GM21360 (cell line): Measurements from ENCODE around the gene PITPNB.

Experiments used
- ATAC-seq: cut with Tn5 transposase; IDR thresholded peaks from one replicate; pipeline ENCODE4 v1.9.1; 2021; ENCODE audit warnings: mild to moderate bottlenecking, moderate library complexity; ENCODE audit not compliant: unreplicated experiment

The PITPNB gene

DNA sequence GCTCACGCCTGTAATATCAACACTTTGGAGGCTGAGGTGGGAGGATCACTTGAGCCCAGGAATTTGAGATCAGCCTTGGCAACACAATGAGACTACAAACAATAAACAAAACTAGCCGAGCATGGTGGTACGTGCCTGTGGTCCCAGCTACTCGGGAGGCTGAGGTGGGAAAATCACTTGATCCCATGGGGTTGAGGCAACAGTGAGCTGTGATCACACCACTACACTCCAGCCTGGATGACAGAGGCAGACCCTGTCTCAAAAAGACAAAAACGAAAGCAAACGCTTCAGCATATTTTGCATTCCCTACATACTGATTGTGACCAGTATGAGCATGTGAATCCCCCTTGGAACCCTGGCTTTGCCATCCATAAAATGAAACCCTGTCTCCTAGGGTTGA lies 83.6 kb downstream of the PITPNB start:
- no peak for ATAC-seq

DNA sequence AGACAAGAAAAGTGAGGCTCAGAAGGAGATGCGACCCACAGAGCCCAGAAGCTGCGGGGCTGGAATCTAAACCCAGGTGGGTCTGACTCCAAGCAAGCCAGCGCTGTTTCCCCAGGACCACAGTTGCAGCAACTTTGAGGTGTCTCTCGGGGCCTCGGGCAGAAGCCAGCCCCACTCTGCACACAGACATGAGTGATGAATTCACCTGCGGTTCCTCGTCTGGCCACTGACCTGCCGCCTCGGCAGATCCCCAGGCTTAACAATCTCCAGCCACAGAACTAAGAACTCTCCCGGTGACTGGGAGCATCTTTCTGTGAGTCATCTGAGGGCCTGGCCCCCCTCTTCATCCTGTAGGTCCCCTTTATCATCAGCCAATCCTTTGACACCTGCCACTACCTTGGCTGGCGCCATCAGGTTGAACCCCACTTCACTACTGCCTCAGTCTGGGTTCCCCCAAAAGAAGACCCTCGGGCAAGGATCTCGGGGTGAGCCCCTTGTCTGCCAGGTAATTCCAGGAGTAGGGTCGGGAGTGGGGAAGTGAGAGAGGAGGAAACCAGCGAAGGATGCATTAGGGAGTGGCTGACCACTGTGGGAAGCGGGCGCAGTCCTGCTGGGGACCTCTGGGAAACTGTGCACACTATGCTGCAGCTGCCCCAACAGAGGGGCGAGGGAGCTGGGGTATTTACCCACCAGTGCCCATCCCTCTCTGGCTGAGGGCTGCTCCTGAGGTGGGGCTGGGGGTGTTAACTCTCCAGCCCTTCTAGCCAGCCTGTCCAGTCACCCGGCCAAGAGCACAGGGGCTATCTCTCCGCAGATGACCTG lies 84.5 kb downstream of the PITPNB start:
- ATAC-seq: no peak

DNA sequence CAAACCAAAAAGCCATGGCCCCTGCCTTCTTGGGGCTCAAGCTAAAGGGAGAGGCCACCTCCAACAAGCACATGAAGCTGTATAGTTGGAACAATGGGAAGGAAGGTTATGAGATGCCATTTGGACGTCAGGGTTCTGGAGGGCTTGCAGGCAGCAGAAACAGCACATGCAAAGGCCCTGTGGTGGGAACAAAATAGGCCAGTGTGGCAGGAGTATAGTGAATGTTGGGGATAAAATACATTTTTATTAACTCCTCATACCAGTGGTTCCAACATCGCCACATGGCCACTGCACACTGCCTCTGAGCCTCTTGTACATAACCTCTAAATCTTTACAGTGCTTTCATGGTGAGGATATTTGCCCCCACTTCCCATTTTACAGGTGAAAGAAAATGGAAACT lies 85.3 kb downstream of the PITPNB start:
- ATAC-seq: no peak

DNA sequence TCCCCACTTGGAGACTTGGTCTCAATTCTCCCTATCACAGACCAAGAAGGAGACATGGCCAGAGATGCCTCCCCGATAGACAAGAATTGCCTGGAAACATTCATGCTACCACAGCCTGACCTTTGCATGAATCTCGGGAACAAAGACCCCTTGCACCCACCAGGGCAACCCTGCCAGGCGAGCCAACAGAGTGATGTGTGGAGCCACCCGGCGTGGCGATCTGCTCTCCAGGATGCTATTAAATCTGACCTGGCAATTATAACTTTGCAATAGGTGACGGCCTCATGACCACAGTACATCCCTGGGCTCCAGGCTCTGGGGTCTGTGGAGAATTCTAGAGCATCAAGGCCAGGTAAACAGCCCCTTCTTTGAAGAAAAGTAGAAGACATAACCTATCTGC lies 86.5 kb downstream of the PITPNB start:
- no peak for ATAC-seq

DNA sequence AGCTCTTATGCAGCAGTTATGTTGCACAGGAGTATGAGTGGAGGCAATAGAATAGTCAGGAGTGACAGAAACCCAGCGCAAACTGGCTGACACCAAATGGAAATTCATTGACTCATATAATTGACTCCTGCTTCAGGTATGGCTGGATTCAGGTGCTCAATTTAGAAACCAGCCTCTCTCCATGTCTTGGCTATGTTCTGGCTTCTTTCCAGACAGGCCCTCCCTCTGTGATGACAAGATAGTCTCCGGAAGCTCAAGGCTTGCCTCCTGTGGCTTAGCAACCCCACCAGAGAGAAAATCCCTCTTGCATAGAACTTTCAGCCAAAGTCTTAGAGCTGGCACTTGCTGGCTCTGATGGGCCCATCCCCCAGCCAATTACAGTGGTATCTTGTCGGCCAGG lies 89.4 kb downstream of the PITPNB start:
- ATAC-seq: no peak

DNA sequence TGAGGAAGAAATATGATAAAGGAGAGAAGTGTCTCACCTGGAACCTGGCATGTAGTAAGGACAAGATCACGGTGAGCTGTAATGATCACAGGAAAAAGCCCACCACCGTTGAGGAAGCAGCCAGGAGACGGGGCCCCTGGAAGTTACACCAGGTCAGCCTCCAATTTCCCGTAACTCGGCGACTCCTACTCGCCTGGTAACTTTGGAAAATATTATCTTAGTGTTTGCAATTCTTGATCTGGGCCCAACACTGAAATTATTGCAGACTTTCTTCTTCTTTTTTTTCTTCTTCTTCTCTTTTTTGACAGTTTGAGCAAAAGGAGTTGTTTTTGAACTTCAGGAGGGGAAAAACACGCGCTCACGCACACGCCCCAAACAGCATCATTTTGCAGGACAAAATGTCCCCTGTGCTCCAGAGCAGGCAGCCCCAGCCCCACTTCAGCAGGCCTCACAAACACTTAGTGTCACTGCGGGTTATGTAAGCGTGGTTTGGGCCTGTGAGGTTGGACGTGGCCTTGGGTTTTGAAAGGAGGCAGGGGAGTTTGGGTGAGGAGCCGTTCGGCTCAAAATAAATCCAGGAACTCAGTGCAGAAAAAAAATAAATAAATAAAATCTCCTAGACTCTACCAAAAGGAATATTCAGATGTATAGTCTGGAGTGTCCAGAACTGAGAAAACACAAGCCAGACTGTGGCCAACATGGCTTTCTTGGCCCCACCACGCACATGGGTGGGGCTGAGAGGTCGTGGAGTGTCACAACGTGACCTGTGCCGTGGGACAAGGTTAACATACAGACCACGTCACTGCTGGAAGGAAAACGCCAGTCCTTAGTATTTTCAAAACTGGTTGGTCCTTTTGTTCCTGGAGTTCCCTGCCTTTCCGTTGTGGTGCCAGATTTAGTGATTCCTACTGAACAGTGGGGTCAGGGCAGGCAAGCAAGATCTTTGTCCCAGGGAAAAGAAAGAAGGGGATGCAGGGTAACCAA lies 91.2 kb downstream of the PITPNB start:
- ATAC-seq: no peak

DNA sequence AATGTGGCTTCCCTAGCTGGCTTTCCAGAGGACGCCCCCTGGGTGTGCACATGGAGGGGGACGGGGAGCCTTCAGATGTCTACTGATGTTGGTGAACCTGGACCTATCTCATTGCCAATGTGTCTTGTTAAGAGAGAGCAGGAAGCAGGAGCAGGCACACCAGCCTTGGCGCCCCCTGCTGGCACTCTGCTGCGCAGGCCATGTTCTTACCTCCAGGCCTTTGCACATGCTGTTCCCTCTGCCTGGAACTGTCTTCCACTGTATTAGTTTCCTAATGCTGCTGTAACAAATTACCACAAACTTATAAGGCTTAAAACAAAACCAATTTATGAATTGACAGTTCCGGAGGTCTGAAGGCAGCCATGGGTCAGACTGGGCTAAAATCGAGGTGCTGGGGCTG lies 93.9 kb downstream of the PITPNB start:
- no peak for ATAC-seq

DNA sequence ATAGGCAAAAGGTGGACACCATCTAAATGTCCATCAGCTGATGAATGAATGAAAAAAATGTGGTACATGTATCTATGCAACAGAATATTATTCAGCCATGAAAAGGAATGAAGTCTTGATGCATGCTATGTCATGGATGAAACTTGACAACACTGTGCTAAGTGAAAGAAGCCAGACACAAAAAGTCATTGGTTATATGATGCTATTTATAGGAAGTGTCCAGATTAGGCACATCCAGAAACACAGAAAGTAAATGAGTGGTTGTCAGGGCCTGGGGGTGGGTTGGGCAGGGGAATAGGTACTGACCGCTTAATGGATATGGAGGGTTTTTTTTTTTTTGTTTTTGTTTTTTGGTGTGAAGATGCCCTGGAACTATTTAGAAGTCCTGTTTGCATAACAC lies 95.8 kb downstream of the PITPNB start:
- no peak for ATAC-seq

DNA sequence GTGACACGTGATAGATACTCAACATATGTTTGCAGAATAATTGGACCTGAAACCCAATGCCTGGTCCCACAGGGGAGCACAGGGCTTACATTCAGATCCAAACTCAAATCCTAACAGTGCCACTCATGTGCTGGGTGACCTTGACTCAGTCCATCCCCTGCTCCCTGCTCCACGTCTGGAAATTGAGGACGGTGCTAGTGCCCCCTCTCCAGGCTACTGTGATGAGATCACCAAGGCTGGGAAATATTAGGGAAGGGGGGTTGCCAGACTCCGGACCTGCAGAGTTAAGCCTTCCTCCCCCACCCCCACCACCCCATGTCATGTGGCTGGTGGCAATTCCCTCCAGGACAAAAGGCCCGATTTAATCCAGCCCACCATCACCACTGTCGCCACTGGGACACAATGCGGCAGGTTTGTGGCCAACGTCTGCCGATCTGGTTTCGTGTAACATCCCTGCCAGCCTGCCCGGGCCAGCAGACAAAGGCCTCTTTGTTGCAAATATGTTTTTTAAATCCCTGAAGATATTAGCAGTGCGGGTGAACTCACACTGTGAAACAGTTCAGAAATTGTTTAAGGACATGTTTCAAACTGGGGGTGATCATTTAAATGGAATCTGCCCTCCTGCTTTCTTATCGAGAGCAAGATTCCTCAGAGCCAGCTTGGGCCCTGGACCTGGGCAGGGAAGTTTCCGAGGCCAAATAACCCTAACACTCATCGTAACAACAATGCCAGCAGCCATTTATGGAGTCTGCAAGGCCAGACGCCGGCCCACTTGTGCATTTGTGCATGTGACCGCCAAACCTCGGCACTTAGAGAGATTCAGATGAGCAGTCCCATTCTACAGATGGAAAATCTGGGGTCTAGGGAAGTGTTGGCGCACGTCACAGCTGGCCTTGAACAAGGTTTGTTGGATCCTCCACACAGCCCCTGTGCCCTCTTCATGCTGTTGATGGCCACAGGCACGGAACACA lies 97.9 kb downstream of the PITPNB start:
- no peak for ATAC-seq

DNA sequence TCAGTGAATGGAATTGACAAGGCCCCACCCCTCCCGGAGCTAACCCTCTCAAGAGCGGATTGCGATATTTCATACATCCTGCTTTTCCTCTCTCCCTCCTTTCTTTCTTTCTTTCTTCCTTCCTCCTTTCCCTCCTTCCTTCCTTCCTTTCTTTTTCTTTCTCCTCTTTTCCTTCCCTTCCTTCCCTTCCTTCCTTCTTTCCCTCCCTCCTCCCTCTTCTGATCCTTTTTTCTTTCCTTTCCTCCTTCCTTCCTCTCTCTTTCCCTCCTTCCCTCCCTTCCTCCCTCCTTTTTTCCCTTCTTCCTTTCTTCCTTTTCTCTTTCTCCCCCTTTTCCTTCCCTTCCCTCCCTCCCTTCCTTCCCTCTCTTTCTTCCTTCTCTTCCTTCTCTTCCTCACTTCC lies 102.5 kb downstream of the PITPNB start:
- ATAC-seq: no peak

DNA sequence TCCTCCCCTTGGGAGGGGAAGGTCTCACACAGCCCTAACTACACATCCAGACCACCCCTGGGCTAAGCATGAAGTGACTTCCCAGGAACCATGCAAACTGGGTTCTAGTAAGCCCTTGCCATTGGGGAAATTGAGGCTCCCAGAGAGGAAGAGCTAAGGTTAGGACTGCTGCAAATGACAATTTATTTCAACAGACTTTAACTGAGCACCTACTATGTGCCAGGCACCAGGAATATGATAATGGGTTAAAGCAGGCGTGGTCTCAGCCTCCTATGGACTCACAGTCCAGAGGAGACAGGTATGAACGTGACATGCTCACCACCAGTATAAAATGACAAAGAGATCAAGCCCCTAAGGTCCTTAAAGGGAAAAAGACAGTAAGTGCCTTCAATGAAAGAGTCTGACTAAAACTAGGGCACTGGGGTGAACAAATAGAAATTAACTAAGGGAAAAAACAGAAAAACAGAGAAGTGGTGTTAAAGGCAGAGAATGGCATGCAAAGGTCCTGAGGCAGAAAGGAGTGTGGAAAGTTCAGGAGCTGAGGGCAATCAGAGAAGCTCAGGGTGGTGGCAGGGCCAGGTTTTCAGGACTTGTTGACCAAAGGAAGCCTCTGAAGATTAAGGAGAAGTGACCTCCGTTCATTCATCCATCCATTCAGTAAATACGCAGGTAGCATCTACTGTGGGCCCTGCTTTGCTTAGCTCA lies 103.1 kb downstream of the PITPNB start:
- no peak for ATAC-seq

DNA sequence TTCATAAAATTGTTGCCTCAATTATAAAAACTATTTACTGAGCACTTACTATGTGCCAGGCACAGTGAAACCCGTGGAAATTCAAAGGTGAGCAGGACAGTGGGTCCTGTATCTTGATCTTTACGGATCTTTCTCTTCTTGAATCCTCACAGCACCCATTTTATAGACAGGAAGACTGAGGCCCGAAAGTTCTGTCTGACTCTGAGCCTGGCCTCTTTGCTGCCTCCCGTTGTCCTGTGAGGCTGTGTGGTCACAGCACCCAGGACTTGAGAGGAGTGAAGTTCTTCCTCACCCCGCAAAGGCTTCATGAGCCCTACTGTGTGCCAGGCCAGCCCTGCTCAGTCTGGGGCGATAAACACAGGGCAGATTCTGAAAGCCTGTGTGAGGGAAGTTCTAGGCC lies 104.1 kb downstream of the PITPNB start:
- no peak for ATAC-seq

DNA sequence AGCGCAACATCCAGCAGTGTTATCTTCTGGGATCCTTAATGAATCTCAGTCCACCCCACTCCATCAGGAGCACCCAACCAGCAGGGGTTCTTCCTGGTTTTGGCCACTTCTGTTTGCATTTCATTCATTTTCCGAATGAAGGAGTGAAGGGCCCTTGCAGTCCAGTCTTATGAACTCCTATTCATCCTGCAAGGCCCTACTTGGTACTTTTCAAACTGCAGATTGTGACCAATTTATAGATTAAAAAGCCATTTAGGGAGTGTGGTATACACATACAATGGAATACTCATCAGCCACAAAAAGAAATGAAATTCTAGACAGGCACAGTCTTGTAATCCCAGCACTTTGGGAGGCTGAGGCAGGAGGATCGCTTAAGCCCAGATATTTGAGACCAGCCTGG lies 107.3 kb downstream of the PITPNB start:
- ATAC-seq: no peak

DNA sequence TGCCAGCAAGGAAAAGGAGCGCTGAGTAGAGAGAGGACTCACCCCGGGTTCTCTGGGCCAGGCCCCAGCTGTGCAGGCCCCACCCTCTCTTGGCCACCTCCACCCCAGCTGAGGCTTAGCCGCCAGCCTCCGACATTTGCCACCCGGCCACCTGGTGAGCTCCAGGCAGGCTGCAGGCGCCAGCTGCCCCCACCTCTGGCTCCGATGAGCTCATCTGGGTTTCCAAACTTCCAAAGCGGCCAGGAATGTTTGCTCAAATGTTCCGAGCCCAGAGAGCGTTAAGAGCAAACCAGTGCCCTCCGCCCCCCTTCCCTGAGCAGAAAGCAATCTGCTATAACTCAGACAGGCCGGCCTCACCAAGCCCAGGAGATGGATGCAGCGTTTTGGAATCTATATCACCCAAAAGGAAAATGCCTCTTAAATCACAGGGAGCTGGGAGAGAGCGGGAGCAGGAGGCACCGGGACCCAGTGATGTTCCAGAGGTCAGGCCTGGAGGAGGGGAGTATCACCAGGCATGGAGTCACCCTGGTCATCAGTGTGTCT lies 108.4 kb downstream of the PITPNB start:
- no peak for ATAC-seq

DNA sequence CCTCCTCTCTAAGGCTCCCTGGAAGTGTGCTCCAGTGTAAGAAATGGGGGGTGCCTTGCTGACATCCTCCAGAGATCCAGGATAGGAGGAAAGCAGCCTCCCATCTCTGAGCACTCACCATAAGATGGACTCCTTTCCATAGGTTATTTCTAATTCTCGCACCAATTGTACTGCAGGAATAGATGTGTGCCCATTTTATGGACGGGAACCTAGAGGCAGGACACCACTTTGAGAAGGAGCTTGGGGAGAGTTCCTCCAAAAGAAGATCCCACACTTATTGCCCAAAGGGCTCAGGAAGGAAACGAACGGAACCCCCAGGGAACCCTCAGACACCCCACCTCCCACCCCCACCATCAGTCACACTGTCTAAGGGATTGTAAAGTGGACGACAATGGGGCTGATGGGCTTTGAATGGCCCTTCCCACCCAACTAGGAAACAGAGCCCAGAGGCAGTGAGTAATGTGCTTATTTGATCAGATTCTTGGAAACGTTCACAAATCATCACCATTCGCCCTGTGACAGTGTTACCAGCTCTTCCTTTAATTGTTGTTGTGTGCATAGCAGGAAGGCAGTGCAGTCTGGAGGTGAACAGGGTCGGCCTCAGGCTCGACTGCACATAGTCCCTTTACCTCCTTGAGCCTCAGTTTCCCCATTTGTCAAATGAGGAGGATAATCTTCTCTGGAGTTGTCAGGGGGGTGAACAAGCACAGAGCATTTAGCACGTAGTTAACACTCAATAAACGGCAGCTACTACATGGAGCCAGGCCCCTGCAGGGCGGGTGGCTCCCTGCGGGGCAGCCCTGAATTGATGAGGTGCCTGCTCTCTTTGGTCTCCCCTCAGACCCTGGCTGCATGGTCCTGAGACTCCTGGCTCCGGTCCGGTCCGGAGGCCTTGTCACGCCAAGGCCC lies 109.1 kb downstream of the PITPNB start:
- no peak for ATAC-seq

DNA sequence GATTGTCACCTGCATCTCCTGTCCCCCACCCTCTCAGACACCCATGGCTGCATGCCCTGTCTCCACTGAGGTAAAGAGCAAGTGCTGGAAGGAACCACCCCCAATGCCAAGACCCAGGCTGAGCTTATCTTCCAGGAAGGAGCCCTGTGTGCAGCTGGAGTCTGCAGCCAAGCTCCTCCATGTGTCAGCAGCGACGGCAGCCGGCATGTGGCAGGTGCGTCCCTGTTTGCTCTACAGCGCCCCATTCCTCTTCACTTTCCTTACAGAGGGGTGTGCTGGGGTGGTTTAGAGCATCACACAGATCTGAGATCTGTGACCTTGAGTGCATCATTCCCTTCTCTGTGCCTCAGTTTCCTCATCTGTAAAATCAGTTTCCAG lies 109.8 kb downstream of the PITPNB start:
- ATAC-seq: no peak

DNA sequence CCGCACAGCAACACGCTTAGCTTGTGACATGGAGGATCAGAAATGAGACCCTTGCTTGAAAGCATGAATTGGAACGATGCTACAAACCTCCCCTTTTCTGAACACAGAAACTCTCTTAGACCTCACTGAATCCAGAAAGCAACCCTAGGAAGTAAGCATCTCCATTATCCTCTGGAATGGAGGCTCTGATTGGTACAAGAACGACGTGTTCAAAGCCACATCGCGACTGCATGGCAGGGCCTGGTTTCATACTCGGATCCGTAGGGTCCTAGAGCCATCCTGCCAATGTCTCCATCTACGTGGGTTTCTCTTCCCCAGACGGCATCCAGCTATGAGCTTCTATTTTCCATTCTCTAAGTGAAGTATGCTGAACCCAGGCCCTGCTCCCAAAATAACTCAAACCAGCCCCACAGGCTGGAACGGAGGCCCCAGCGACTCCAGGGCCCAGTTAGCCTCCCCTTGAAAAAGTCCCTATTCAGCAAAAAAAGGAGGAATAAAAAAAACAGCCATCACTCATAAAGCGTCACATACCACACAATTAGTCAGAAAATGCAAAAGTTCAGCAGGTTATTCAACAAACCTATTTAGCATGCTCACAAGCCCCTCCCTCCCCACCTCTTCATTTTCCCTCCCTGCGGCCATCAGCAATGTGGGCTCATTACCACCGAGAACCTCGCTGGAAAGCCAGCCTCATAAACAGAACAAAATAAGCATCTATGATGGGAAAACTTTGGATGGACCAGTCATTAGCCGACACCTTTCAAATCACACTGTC lies 110.4 kb downstream of the PITPNB start:
- ATAC-seq: no peak

DNA sequence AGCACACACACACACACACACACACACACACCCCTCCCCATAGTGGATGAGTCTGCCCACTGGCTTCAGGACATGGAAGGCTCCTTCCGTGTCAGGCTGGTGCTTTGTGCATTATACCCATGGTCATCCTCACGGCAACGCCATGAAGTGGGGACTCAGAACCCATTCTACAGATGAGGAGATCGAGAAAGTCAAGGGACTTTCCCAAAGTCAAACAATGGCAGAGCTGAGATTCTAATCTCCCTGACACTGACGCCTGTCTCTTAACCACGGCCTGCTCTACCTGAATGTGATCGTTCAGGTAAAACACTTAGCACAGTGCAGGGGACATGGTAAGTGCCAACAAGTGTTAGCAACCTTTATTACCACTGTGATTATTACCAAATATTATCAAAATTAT lies 113.2 kb downstream of the PITPNB start:
- ATAC-seq: no peak
